ENCODE data around the gene ZNF519.
"Not testable (repeated sequence)": the region's sequence is repeated elsewhere in the genome, so short reads cannot be mapped to it uniquely, and the experiment has no call there.

ZNF519 gene

GRCh38 chr18:14139583-14139982 is 7.3 kb upstream of the ZNF519 start:
- not testable (repeated sequence) for H3K9me3 ChIP-seq (ENCODE audit: insufficient read depth, low read depth, low read length); H3K14ac ChIP-seq (ENCODE audit: low read length); H3K36me3 ChIP-seq (ENCODE audit: control insufficient read depth in 1 of 2, insufficient read depth in 2 of 2, low read length in 2 of 2); H3K4me1 ChIP-seq (ENCODE audit: control insufficient read depth in 1 of 2, insufficient read depth in 2 of 2, low read length in 2 of 2); H3K9ac ChIP-seq (ENCODE audit: low read length); H3K18ac ChIP-seq (ENCODE audit: low read length); H4K12ac ChIP-seq (ENCODE audit: low read depth, low read length); H3K79me1 ChIP-seq (ENCODE audit: low read length); H3K27me3 ChIP-seq (ENCODE audit: insufficient read depth, low read length); H2BK12ac ChIP-seq (ENCODE audit: low read length); H3K23ac ChIP-seq (ENCODE audit: low read length); DNase-seq; H4K8ac ChIP-seq (ENCODE audit: low read depth, low read length); H3K4me2 ChIP-seq (ENCODE audit: low read length); H2AFZ ChIP-seq (ENCODE audit: insufficient read depth, low read length, poor library complexity); H2BK120ac ChIP-seq (ENCODE audit: insufficient read depth, low read length, poor library complexity); H3K79me2 ChIP-seq (ENCODE audit: control insufficient read depth, insufficient read depth, low read length, poor library complexity); H3K4me3 ChIP-seq (ENCODE audit: low read depth, low read length); H3K4ac ChIP-seq (ENCODE audit: low read depth, low read length); H2AK5ac ChIP-seq (ENCODE audit: low read length); H4K91ac ChIP-seq (ENCODE audit: low read depth, low read length); H3K27ac ChIP-seq (ENCODE audit: low read depth, low read length); H2BK5ac ChIP-seq (ENCODE audit: low read depth, low read length, poor library complexity)
- WGBS (ENCODE audit: extremely low coverage, insufficient coverage, insufficient read length): no CpG with 5 or more reads among the region's 2 CpGs

DNA sequence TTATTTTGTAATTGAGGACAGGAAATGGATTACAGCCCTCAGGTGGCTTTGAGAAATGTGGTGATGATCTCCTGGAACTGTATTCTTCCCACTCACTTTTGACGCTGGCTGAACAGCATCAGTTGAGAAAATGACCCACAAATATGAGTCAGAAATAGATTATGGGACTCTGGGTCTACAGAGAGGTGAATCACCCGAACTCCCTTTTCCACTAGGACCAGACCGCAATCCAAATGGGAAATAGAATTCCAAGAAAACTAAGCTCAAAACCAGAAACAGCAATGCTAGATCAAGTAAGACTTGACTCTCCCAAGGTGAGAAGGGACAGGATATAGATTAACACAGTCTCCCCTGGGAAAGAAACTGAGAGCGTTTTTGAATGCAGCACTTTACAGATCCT is 5.7 kb upstream of the ZNF519 start:
- no CpG with 5 or more reads among the region's 4 CpGs for WGBS (ENCODE audit: extremely low coverage, insufficient coverage, insufficient read length)
- not testable (repeated sequence) for H2AFZ ChIP-seq (ENCODE audit: insufficient read depth, low read length, poor library complexity); H3K27me3 ChIP-seq (ENCODE audit: insufficient read depth, low read length); H2BK5ac ChIP-seq (ENCODE audit: low read depth, low read length, poor library complexity); H3K14ac ChIP-seq (ENCODE audit: low read length); H3K9me3 ChIP-seq (ENCODE audit: insufficient read depth, low read depth, low read length); H2BK120ac ChIP-seq (ENCODE audit: insufficient read depth, low read length, poor library complexity); H3K4me3 ChIP-seq (ENCODE audit: low read depth, low read length); H4K8ac ChIP-seq (ENCODE audit: low read depth, low read length); DNase-seq; H3K23ac ChIP-seq (ENCODE audit: low read length); H2BK12ac ChIP-seq (ENCODE audit: low read length); H3K4me2 ChIP-seq (ENCODE audit: low read length); H2AK5ac ChIP-seq (ENCODE audit: low read length); H3K27ac ChIP-seq (ENCODE audit: low read depth, low read length); H3K9ac ChIP-seq (ENCODE audit: low read length); H3K4ac ChIP-seq (ENCODE audit: low read depth, low read length); H3K79me1 ChIP-seq (ENCODE audit: low read length); H3K79me2 ChIP-seq (ENCODE audit: control insufficient read depth, insufficient read depth, low read length, poor library complexity); H3K36me3 ChIP-seq (ENCODE audit: control insufficient read depth in 1 of 2, insufficient read depth in 2 of 2, low read length in 2 of 2); H3K18ac ChIP-seq (ENCODE audit: low read length); H4K91ac ChIP-seq (ENCODE audit: low read depth, low read length); H4K12ac ChIP-seq (ENCODE audit: low read depth, low read length); H3K4me1 ChIP-seq (ENCODE audit: control insufficient read depth in 1 of 2, insufficient read depth in 2 of 2, low read length in 2 of 2)

DNA sequence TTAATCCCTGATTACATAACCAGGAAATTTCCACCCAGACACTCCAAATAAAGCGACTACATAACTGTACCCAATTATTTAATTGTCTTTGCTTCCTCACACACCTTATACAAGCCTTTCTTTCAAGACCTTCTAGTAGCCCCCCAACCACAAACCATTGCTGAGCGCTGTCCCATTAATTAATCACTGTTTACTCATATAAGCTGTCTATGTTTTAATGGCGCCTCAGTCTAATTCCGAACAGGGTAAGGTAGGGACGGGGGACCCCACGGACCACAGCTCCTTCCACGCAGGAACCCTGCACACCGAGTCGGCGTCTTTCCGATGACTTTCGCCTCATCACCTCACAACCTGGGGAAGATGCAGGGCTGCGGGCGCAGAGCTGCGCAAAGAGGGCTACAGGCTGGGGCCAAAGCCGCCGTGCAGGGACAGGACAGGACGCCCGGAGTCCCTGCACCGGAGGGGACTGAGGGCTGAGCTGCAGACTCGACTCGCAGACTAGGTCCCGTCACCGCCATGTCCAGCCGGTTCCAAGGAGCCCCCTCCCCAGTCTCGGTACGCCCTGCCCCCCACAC is 452 bp downstream of the ZNF519 start:
- Histone ChIP-seq H3K4ac (ENCODE audit: low read depth, low read length) (peak overlapping the region; percentile 64), H4K12ac (ENCODE audit: low read depth, low read length) (peak overlapping the region; percentile 68), H3K9ac (ENCODE audit: low read length) (peak overlapping the region; percentile 91), H4K8ac (ENCODE audit: low read depth, low read length) (peak overlapping the region; percentile 62), H3K18ac (ENCODE audit: low read length) (peak overlapping the region; percentile 77), H4K91ac (ENCODE audit: low read depth, low read length) (peak overlapping the region; percentile 74), H3K4me3 (ENCODE audit: low read depth, low read length) (peak overlapping the region; percentile 90), H3K27ac (ENCODE audit: low read depth, low read length) (peak overlapping the region; percentile 26), H3K4me2 (ENCODE audit: low read length) (peak overlapping the region; percentile 65), H2AFZ (ENCODE audit: insufficient read depth, low read length, poor library complexity) (peak overlapping the region; percentile 62)
- not testable (repeated sequence) for H2BK120ac ChIP-seq (ENCODE audit: insufficient read depth, low read length, poor library complexity); H2BK12ac ChIP-seq (ENCODE audit: low read length); H3K36me3 ChIP-seq (ENCODE audit: control insufficient read depth in 1 of 2, insufficient read depth in 2 of 2, low read length in 2 of 2); H3K79me2 ChIP-seq (ENCODE audit: control insufficient read depth, insufficient read depth, low read length, poor library complexity); H2AK5ac ChIP-seq (ENCODE audit: low read length); H3K9me3 ChIP-seq (ENCODE audit: insufficient read depth, low read depth, low read length); H2BK5ac ChIP-seq (ENCODE audit: low read depth, low read length, poor library complexity); H3K4me1 ChIP-seq (ENCODE audit: control insufficient read depth in 1 of 2, insufficient read depth in 2 of 2, low read length in 2 of 2); H3K79me1 ChIP-seq (ENCODE audit: low read length); H3K23ac ChIP-seq (ENCODE audit: low read length); H3K27me3 ChIP-seq (ENCODE audit: insufficient read depth, low read length); DNase-seq; H3K14ac ChIP-seq (ENCODE audit: low read length)
- WGBS (ENCODE audit: extremely low coverage, insufficient coverage, insufficient read length): no CpG with 5 or more reads among the region's 27 CpGs

DNA sequence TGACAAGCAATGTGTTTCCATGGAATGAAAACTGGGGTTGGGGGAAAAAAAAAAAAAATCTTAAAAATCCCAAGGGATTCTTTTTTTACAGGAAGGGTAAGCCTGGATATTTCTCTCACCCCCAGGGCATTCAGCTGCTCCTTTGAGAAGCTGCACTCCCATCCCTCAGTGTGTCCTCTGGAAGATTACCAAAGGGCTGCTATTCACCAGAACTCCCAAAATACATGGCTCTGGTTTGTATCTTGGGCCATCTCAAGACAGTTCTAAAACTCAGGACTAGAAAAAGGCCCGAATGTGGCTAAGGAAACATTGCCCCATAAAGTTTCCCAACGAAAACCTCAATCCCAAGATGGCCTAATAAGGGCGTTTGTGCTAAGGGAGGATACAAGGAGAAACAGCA is 1.4 kb downstream of the ZNF519 start:
- H3K36me3 ChIP-seq (ENCODE audit: control insufficient read depth in 1 of 2, insufficient read depth in 2 of 2, low read length in 2 of 2); H3K18ac ChIP-seq (ENCODE audit: low read length); H3K27me3 ChIP-seq (ENCODE audit: insufficient read depth, low read length); H3K79me2 ChIP-seq (ENCODE audit: control insufficient read depth, insufficient read depth, low read length, poor library complexity); H2BK5ac ChIP-seq (ENCODE audit: low read depth, low read length, poor library complexity); H3K27ac ChIP-seq (ENCODE audit: low read depth, low read length); H2AFZ ChIP-seq (ENCODE audit: insufficient read depth, low read length, poor library complexity); H2BK12ac ChIP-seq (ENCODE audit: low read length); H3K9ac ChIP-seq (ENCODE audit: low read length); DNase-seq; H2BK120ac ChIP-seq (ENCODE audit: insufficient read depth, low read length, poor library complexity); H3K4me3 ChIP-seq (ENCODE audit: low read depth, low read length); H3K9me3 ChIP-seq (ENCODE audit: insufficient read depth, low read depth, low read length); H4K91ac ChIP-seq (ENCODE audit: low read depth, low read length); H3K23ac ChIP-seq (ENCODE audit: low read length); H2AK5ac ChIP-seq (ENCODE audit: low read length); H3K4me1 ChIP-seq (ENCODE audit: control insufficient read depth in 1 of 2, insufficient read depth in 2 of 2, low read length in 2 of 2); H3K4ac ChIP-seq (ENCODE audit: low read depth, low read length); H4K12ac ChIP-seq (ENCODE audit: low read depth, low read length); H3K14ac ChIP-seq (ENCODE audit: low read length); H3K79me1 ChIP-seq (ENCODE audit: low read length); H4K8ac ChIP-seq (ENCODE audit: low read depth, low read length): not testable (repeated sequence)
- peak overlapping the region; percentile 47 for H3K4me2 ChIP-seq (ENCODE audit: low read length)
- WGBS (ENCODE audit: extremely low coverage, insufficient coverage, insufficient read length): no CpG with 5 or more reads among the region's 3 CpGs
